ENCODE data around the gene NRIP1. TPM values are rescaled to one million over a fixed set of nuclear protein-coding genes. Genes with fewer than 3 reads are reported as not detected.

NRIP1 gene
- total and polyA plus RNA-seq, 2 donors (not counting 1 experiment from before 2014, with no cell fraction given), result 3.3 to 32.1 TPM

- TF ChIP-seq EZH2 (IDR thresholded peaks at IDR 0.05; ENCODE audit: borderline replicate concordance, insufficient read depth, low read depth, low read length, poor library complexity, severe bottlenecking) (no peak), CTCF (IDR thresholded peaks at IDR 0.05) (no peak)
- Histone ChIP-seq H4K20me1 (ENCODE audit: control insufficient read depth, insufficient read depth, low read length, poor library complexity, severe bottlenecking) (peaks cover 14% of the 10 kb centered on the region), H2AFZ (ENCODE audit: insufficient read depth, low read depth, low read length, poor library complexity, severe bottlenecking) (no peak overlapping the region), H3K36me3 (replicated peaks in 1 of 2; ENCODE audit: control extremely low read depth in 1 of 2, control insufficient read depth in 1 of 2, extremely low read depth in 1 of 2, insufficient read depth in 2 of 2, low read length in 1 of 2) (peaks cover 0 to 6% of the 10 kb centered on the region in 2 experiments), H3K27me3 (replicated peaks in 1 of 4; ENCODE audit: control extremely low read depth in 1 of 4, control insufficient read depth in 3 of 4, insufficient read depth in 4 of 4, low read length in 3 of 4) (no peaks in the 10 kb centered on the region), H3K27ac (ENCODE audit: low read length in 2 of 2) (no peak overlapping the region), H3K4me3 (ENCODE audit: control extremely low read depth in 1 of 5, extremely low read depth in 1 of 5, insufficient read depth in 1 of 5, low read depth in 2 of 5, low read length in 4 of 5) (no peak overlapping the region), H3K79me2 (ENCODE audit: control insufficient read depth, insufficient read depth, low read length) (peaks cover 74% of the 10 kb centered on the region), H3K4me2 (replicated peaks; ENCODE audit: low read depth, low read length, poor library complexity, severe bottlenecking) (no peak overlapping the region), H3K9me3 (ENCODE audit: control extremely low read depth in 1 of 3, control insufficient read depth in 2 of 3, insufficient read depth in 1 of 3, low read length in 2 of 3) (no peaks in the 10 kb centered on the region), H3K4me1 (ENCODE audit: control insufficient read depth in 2 of 2, insufficient read depth in 2 of 2, low read length in 2 of 2) (peaks cover 0 to 7% of the 10 kb centered on the region in 2 donors), H3K9ac (ENCODE audit: low read length) (no peak overlapping the region)
- ChIA-PET POLR2A (no interaction called here), CTCF (no interaction called here)
- no CpG with 5 or more reads among the region's 1 CpG for WGBS (ENCODE audit: insufficient coverage)
- no peak for ATAC-seq (ENCODE audit: low read depth)
- Mint-ChIP-seq H3K9me3 (ENCODE audit: insufficient read depth) (peaks cover 4% of the 10 kb centered on the region), H3K27ac (no peak overlapping the region), H3K27me3 (no peaks in the 10 kb centered on the region), H3K4me3 (no peak overlapping the region), H3K4me1 (peaks cover 36% of the 10 kb centered on the region)
- no peak for DNase-seq
- intact Hi-C loops (cut with micrococcal nuclease), result no loop called here
Measured at GRCh38 chr21:15037900-15038293, 26.9 kb downstream of the NRIP1 start.

GRCh38 chr21:15037095-15037899 is 27.5 kb downstream of the NRIP1 start:
- H3K9me3 ChIP-seq (ENCODE audit: control extremely low read depth in 1 of 3, control insufficient read depth in 2 of 3, insufficient read depth in 1 of 3, low read length in 2 of 3), result no peaks in the 10 kb centered on the region
- no peak overlapping the region for H3K27ac ChIP-seq (ENCODE audit: low read length in 2 of 2)
- H3K36me3 ChIP-seq (replicated peaks in 1 of 2; ENCODE audit: control extremely low read depth in 1 of 2, control insufficient read depth in 1 of 2, extremely low read depth in 1 of 2, insufficient read depth in 2 of 2, low read length in 1 of 2), result peaks cover 0 to 5% of the 10 kb centered on the region in 2 experiments
- peaks cover 74% of the 10 kb centered on the region for H3K79me2 ChIP-seq (ENCODE audit: control insufficient read depth, insufficient read depth, low read length)
- no peak overlapping the region for H3K4me3 Mint-ChIP-seq
- H2AFZ ChIP-seq (ENCODE audit: insufficient read depth, low read depth, low read length, poor library complexity, severe bottlenecking), result no peak overlapping the region
- H3K27me3 Mint-ChIP-seq, result no peaks in the 10 kb centered on the region
- H4K20me1 ChIP-seq (ENCODE audit: control insufficient read depth, insufficient read depth, low read length, poor library complexity, severe bottlenecking), result peaks cover 10% of the 10 kb centered on the region
- ChIA-PET CTCF (no interaction called here), POLR2A (no interaction called here)
- no peaks in the 10 kb centered on the region for H3K27me3 ChIP-seq (replicated peaks in 1 of 4; ENCODE audit: control extremely low read depth in 1 of 4, control insufficient read depth in 3 of 4, insufficient read depth in 4 of 4, low read length in 3 of 4)
- 80% methylated on average over 2 of the region's 5 CpGs for WGBS (ENCODE audit: insufficient coverage)
- H3K27ac Mint-ChIP-seq, result no peak overlapping the region
- no peak overlapping the region for H3K4me2 ChIP-seq (replicated peaks; ENCODE audit: low read depth, low read length, poor library complexity, severe bottlenecking)
- ATAC-seq (ENCODE audit: low read depth) (no peak), DNase-seq (no peak)
- peaks cover 30% of the 10 kb centered on the region for H3K4me1 Mint-ChIP-seq
- no peak overlapping the region for H3K9ac ChIP-seq (ENCODE audit: low read length)
- H3K4me3 ChIP-seq (ENCODE audit: control extremely low read depth in 1 of 5, extremely low read depth in 1 of 5, insufficient read depth in 1 of 5, low read depth in 2 of 5, low read length in 4 of 5), result no peak overlapping the region
- intact Hi-C loops (cut with micrococcal nuclease), result no loop called here
- no peaks in the 10 kb centered on the region for H3K9me3 Mint-ChIP-seq (ENCODE audit: insufficient read depth)
- TF ChIP-seq CTCF (IDR thresholded peaks at IDR 0.05) (no peak), EZH2 (IDR thresholded peaks at IDR 0.05; ENCODE audit: borderline replicate concordance, insufficient read depth, low read depth, low read length, poor library complexity, severe bottlenecking) (no peak)
- H3K4me1 ChIP-seq (ENCODE audit: control insufficient read depth in 2 of 2, insufficient read depth in 2 of 2, low read length in 2 of 2), result peaks cover 0 to 7% of the 10 kb centered on the region in 2 donors

Measured in B cell (primary cell).